Left ventricle myocardium inferior (tissue), 1 donor: ENCODE results near the gene MAGI1. TPM values are rescaled to one million over a fixed set of nuclear protein-coding genes. Genes with fewer than 3 reads are reported as not detected.
A peak's percentile ranks its signal among the peaks of the same experiment; 100 is the strongest.

Experiments used
- DNase-seq: peaks from one replicate; pipeline ENCODE4 v3.0.0-alpha.2; 2020
- H3K27ac ChIP-seq: fragments of 200-600 bp; replicated peaks from 2 replicates; pipeline ENCODE4 v1.8.0; 2021
- H3K27me3 ChIP-seq: fragments of 200-600 bp; 2 replicates; pipeline ENCODE4 v1.8.0; 2021; ENCODE audit warnings: low read depth
- H3K36me3 ChIP-seq: fragments of 200-600 bp; 2 replicates; pipeline ENCODE4 v1.8.0; 2021
- H3K4me1 ChIP-seq: fragments of 200-600 bp; 2 replicates; pipeline ENCODE4 v1.8.0; 2021
- H3K4me3 ChIP-seq: fragments of 200-600 bp; 2 replicates; pipeline ENCODE4 v1.8.0; 2021; ENCODE audit warnings: mild to moderate bottlenecking, moderate library complexity
- H3K9me3 ChIP-seq: fragments of 200-600 bp; replicated peaks from 2 replicates; pipeline ENCODE4 v1.8.0; 2021
- CTCF ChIP-seq: fragments of 200-600 bp; IDR thresholded peaks from 2 replicates; pipeline ENCODE4 v1.8.0; 2021; ENCODE audit warnings: antibody characterized with exemption, mild to moderate bottlenecking, borderline replicate concordance
- intact Hi-C: fragments of 100-400 bp; cut with micrococcal nuclease; formaldehyde crosslinking; loops from one replicate; pipeline ENCODE4 v1.11.0; 2022
- total RNA-seq: library from RNA; stranded (reverse); fragmentation: NEBNext Ultra II Directional; extraction: Animal tissue kit (Norgen Biotek cat#: 25700); gene quantifications from one replicate; pipeline ENCODE4 v1.2.1, GENCODE V29; 2021
- donor health status: DM: no; HTN: yes; CAD: no; lungs with severe emphysema.

The MAGI1 gene
- total RNA-seq, 1 donor from 2014 or later: 36.6 TPM

- Histone ChIP-seq H3K9me3 (no peaks in the 10 kb centered on the region), H3K4me3 (no peak overlapping the region), H3K4me1 (peaks cover 34% of the 10 kb centered on the region), H3K27me3 (no peaks in the 10 kb centered on the region), H3K27ac (peak overlapping the region; percentile 56), H3K36me3 (no peaks in the 10 kb centered on the region)
- intact Hi-C loops: loop anchor here (5.0 kb wide), 1 partner anchor 293 kb away; no protein-coding TSS in a partner anchor
- DNase-seq: no peak
- no peak for TF ChIP-seq CTCF
Observed at GRCh38 chr3:65730449-65730848, 308.3 kb downstream of the MAGI1 start.

- peak overlapping the region; percentile 56 for H3K27ac ChIP-seq
- DNase-seq: no peak
- peaks cover 34% of the 10 kb centered on the region for H3K4me1 ChIP-seq
- H3K27me3 ChIP-seq: no peaks in the 10 kb centered on the region
- no peak overlapping the region for H3K4me3 ChIP-seq
- H3K9me3 ChIP-seq: no peaks in the 10 kb centered on the region
- TF ChIP-seq CTCF: no peak
- intact Hi-C loops: loop anchor here (5.0 kb wide), 1 partner anchor 293 kb away; no protein-coding TSS in a partner anchor
- no peaks in the 10 kb centered on the region for H3K36me3 ChIP-seq
Observed at GRCh38 chr3:65729973-65730372, 308.7 kb downstream of the MAGI1 start.

DNA sequence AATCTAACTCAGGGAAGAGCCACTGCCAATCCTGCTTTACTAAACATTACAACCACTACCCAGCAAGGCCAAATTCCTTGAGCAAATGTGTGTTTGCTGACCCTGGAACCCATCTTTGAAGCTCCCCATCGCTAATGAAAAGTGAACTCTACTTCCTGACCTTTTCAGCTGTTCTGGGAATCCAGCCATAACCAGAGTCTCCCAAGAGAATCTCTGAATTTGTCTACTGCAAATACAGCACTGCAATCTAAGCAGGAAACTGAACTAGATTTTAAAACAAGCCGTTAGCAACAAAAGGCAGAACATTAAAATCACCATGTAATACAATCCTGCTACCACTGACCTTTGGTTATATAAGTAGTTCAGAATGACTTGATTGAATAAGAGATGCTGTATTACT is 309.2 kb downstream of the MAGI1 start:
- peaks cover 34% of the 10 kb centered on the region for H3K4me1 ChIP-seq
- intact Hi-C loops: no loop called here
- H3K36me3 ChIP-seq: no peaks in the 10 kb centered on the region
- peak overlapping the region; percentile 56 for H3K27ac ChIP-seq
- H3K4me3 ChIP-seq: no peak overlapping the region
- DNase-seq: no peak
- no peak for TF ChIP-seq CTCF
- no peaks in the 10 kb centered on the region for H3K27me3 ChIP-seq
- no peaks in the 10 kb centered on the region for H3K9me3 ChIP-seq

DNA sequence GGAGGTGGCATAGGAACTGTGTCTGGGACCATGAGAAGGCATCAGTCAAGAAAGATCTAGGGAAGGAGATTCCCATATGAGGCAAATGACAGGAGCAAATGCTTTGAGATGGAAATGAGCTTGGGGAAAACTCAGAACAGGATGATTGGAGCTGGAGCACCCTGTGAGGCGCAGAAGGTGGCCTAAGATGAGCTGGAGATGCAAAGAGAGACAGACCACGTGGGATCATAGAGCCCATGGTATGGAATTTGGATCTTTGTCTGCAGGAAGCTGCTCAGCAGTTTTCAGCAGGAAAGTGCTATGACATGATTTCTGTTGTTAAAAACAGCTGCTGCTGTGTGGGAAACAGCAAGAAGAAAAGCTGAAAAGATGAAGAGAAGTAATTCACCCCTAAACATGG is 310.6 kb downstream of the MAGI1 start:
- Histone ChIP-seq H3K27ac (no peak overlapping the region), H3K9me3 (no peaks in the 10 kb centered on the region), H3K4me1 (peaks cover 34% of the 10 kb centered on the region), H3K36me3 (no peaks in the 10 kb centered on the region), H3K27me3 (no peaks in the 10 kb centered on the region), H3K4me3 (no peak overlapping the region)
- no peak for DNase-seq
- intact Hi-C loops: no loop called here
- no peak for TF ChIP-seq CTCF

- intact Hi-C loops: no loop called here
- no peak overlapping the region for H3K27ac ChIP-seq
- H3K36me3 ChIP-seq: no peaks in the 10 kb centered on the region
- no peaks in the 10 kb centered on the region for H3K9me3 ChIP-seq
- no peak for DNase-seq
- H3K27me3 ChIP-seq: no peaks in the 10 kb centered on the region
- H3K4me1 ChIP-seq: peaks cover 10% of the 10 kb centered on the region
- H3K4me3 ChIP-seq: no peak overlapping the region
- TF ChIP-seq CTCF: no peak
Observed at GRCh38 chr3:65723985-65724384, 314.7 kb downstream of the MAGI1 start.

- Histone ChIP-seq H3K36me3 (no peaks in the 10 kb centered on the region), H3K27me3 (no peaks in the 10 kb centered on the region), H3K4me1 (peaks cover 4% of the 10 kb centered on the region), H3K9me3 (no peaks in the 10 kb centered on the region), H3K4me3 (no peak overlapping the region), H3K27ac (no peak overlapping the region)
- DNase-seq: no peak
- TF ChIP-seq CTCF: no peak
- intact Hi-C loops: no loop called here
Observed at GRCh38 chr3:65723011-65723410, 315.7 kb downstream of the MAGI1 start.
